ENCODE measurements around the gene HLA-DOB.

DNA sequence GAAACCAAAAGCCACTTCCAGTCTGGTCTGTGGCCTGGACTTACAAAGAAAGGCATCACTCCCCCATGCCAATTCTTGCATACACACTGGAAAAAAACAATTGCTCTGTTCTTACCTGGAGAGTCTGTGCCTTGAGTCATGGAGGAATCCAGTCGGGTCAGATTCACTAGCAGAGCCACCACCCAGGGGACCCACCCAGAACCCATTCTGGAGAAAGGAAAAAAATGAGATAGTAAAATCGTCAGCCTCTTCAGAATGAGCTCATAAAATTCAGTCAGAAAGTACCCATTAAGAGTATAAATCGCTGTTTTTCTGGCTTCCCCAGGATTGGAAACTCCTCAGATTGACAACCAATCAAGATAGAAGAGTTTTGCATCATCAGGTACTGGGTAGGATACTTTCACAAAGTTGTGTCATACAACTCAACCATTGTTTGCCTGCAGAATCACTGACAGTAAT is at the start of gene HLA-DOB:
- TF ChIP-seq POLR2A (IDR thresholded peaks at IDR 0.05): no peak
- TF ChIP-seq, protein P1, sequence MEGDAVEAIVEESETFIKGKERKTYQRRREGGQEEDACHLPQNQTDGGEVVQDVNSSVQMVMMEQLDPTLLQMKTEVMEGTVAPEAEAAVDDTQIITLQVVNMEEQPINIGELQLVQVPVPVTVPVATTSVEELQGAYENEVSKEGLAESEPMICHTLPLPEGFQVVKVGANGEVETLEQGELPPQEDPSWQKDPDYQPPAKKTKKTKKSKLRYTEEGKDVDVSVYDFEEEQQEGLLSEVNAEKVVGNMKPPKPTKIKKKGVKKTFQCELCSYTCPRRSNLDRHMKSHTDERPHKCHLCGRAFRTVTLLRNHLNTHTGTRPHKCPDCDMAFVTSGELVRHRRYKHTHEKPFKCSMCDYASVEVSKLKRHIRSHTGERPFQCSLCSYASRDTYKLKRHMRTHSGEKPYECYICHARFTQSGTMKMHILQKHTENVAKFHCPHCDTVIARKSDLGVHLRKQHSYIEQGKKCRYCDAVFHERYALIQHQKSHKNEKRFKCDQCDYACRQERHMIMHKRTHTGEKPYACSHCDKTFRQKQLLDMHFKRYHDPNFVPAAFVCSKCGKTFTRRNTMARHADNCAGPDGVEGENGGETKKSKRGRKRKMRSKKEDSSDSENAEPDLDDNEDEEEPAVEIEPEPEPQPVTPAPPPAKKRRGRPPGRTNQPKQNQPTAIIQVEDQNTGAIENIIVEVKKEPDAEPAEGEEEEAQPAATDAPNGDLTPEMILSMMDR (IDR thresholded peaks at IDR 0.05): no peak

All from adrenal gland (tissue), 5 donors.